ENCODE data around the gene MRPL42. TPM values are rescaled to one million over a fixed set of nuclear protein-coding genes. Genes with fewer than 3 reads are reported as not detected.

Gene MRPL42
- total RNA-seq, 1 experiment from 2014 or later, result 108 TPM

- H3K9me3 Mint-ChIP-seq, result no peaks in the 10 kb centered on the region
- DNase-seq, result no peak
- no peak overlapping the region for H4K91ac ChIP-seq (ENCODE audit: insufficient read length, low read depth, low read length)
- H3K56ac ChIP-seq (ENCODE audit: insufficient read length, low read depth, low read length), result no peak overlapping the region
- H3K4me1 Mint-ChIP-seq, result no peaks in the 10 kb centered on the region; a peak in 1 of 4 replicates
- WGBS (ENCODE audit: extremely low coverage, insufficient read length, low lambda C conversion rate), result no CpG with 5 or more reads among the region's 3 CpGs
- H2BK12ac ChIP-seq (ENCODE audit: insufficient read length, low read depth, low read length), result no peak overlapping the region
- no peaks in the 10 kb centered on the region for H3K36me3 Mint-ChIP-seq (ENCODE audit: insufficient read depth in 1 of 3, low read depth in 3 of 3)
- no peak overlapping the region for H2AFZ ChIP-seq (ENCODE audit: low read length)
- no peak for TF ChIP-seq CTCF (conservative IDR thresholded peaks at IDR 0.05)
- H3K27me3 ChIP-seq (ENCODE audit: insufficient read depth, low read length), result no peaks in the 10 kb centered on the region
- H3K4me3 Mint-ChIP-seq, result no peak overlapping the region
- no peaks in the 10 kb centered on the region for H3K23me2 ChIP-seq (ENCODE audit: insufficient read length, low read depth, low read length, poor library complexity, severe bottlenecking)
- no peak overlapping the region for H3T11ph ChIP-seq (ENCODE audit: low read length)
- no peak overlapping the region for H2BK5ac ChIP-seq (ENCODE audit: insufficient read length, low read length)
- H4K8ac ChIP-seq (replicated peaks; ENCODE audit: insufficient read length, low read depth, low read length), result no peak overlapping the region
- H3K14ac ChIP-seq (ENCODE audit: insufficient read depth, low read length), result no peak overlapping the region
- H3K4me2 ChIP-seq (ENCODE audit: insufficient read depth, insufficient read length, low read length), result no peak overlapping the region
- H2BK120ac ChIP-seq (ENCODE audit: low read depth, low read length, poor library complexity, severe bottlenecking), result no peak overlapping the region
- H3K79me1 ChIP-seq (ENCODE audit: insufficient read depth, low read depth, low read length, poor library complexity, severe bottlenecking), result no peaks in the 10 kb centered on the region
- no peak overlapping the region for H3K18ac ChIP-seq (ENCODE audit: insufficient read length, low read depth, low read length)
- no peaks in the 10 kb centered on the region for H3K4me1 ChIP-seq (ENCODE audit: insufficient read depth, low read length)
- H3K79me2 ChIP-seq (ENCODE audit: insufficient read depth, low read length), result no peaks in the 10 kb centered on the region
- H2AK5ac ChIP-seq (ENCODE audit: insufficient read length, low read length), result no peak overlapping the region
- H3K23ac ChIP-seq (ENCODE audit: insufficient read length, low read depth, low read length), result no peak overlapping the region
- H3K4ac ChIP-seq (ENCODE audit: low read depth, low read length), result no peak overlapping the region
- no peaks in the 10 kb centered on the region for H3K9me3 ChIP-seq (ENCODE audit: control insufficient read depth, low read depth, low read length)
- H3K27me3 Mint-ChIP-seq (ENCODE audit: low read depth), result no peaks in the 10 kb centered on the region; the same call in 1 of the 2 replicates
- H2BK20ac ChIP-seq (ENCODE audit: low read depth, low read length, poor library complexity, severe bottlenecking), result no peak overlapping the region
- no peak overlapping the region for H3K9ac ChIP-seq (ENCODE audit: extremely low read depth, insufficient read length, low read length)
- H3K27ac Mint-ChIP-seq, result no peak overlapping the region
- no peak overlapping the region for H3K27ac ChIP-seq (ENCODE audit: insufficient read length, low read depth, low read length)
- H4K20me1 ChIP-seq (ENCODE audit: control insufficient read depth, insufficient read depth, insufficient read length), result no peaks in the 10 kb centered on the region
- H2BK15ac ChIP-seq (ENCODE audit: low read depth, low read length), result no peak overlapping the region
- H4K5ac ChIP-seq (ENCODE audit: insufficient read length, low read depth, low read length), result no peak overlapping the region
These were observed 5.8 kb upstream of the MRPL42 start for GRCh38 chr12:93461503-93461902.

Data from H9 (cell line).